Endothelial cell of umbilical vein (primary cell): ENCODE measurements around the gene GABPA.
"Not testable (repeated sequence)": the region's sequence is repeated elsewhere in the genome, so short reads cannot be mapped to it uniquely, and the experiment has no call there.

ENCODE experiments used
- CTCF ChIP-seq, 2 donors: IDR thresholded peaks; 1 replicate in 1 of 2; 2 replicates in 1 of 2; pipeline ENCODE4 v1.5.1; 2011; ENCODE audit warnings: low read length in 2 of 2, mild to moderate bottlenecking in 2 of 2, moderate library complexity in 2 of 2, control low read depth in 1 of 2, inconsistent platforms in 1 of 2, low read depth in 1 of 2; ENCODE audit not compliant: insufficient read depth in 1 of 2; ENCODE audit errors: extremely low read depth in 1 of 2
- EZH2 ChIP-seq: IDR thresholded peaks from 2 replicates; pipeline ENCODE4 v1.6.1; 2012; ENCODE audit warnings: borderline replicate concordance, low read depth, mild to moderate bottlenecking, moderate library complexity, low read length, inconsistent platforms; ENCODE audit not compliant: severe bottlenecking
- FOS ChIP-seq: IDR thresholded peaks from 2 replicates; pipeline ENCODE4 v1.6.1; 2011; ENCODE audit warnings: mild to moderate bottlenecking, low read length, moderate library complexity, borderline replicate concordance; ENCODE audit not compliant: insufficient read depth
- GATA2 ChIP-seq: IDR thresholded peaks from 2 replicates; pipeline ENCODE4 v1.7.0; 2011; ENCODE audit warnings: low read depth, mild to moderate bottlenecking, moderate library complexity, mixed read lengths, low read length; ENCODE audit not compliant: insufficient read length, insufficient read depth
- JUN ChIP-seq: IDR thresholded peaks from 2 replicates; pipeline ENCODE4 v1.6.1; 2011; ENCODE audit warnings: borderline replicate concordance, low read depth; ENCODE audit not compliant: insufficient read length, insufficient read depth
- POLR2A ChIP-seq: IDR thresholded peaks from 2 replicates; pipeline ENCODE4 v1.6.1; 2012; ENCODE audit warnings: low read depth, mild to moderate bottlenecking, control low read depth, low read length
- POLR2AphosphoS5 ChIP-seq: IDR thresholded peaks from 2 replicates; pipeline ENCODE4 v1.6.1; 2012; ENCODE audit warnings: low read depth, mild to moderate bottlenecking, control low read depth, low read length, moderate library complexity; ENCODE audit not compliant: insufficient read depth
- TF ChIP-seq, protein P1 (sequence below): IDR thresholded peaks from 2 replicates; pipeline ENCODE4 v1.6.1; 2011; ENCODE audit not compliant: insufficient read depth, insufficient read length

DNA sequence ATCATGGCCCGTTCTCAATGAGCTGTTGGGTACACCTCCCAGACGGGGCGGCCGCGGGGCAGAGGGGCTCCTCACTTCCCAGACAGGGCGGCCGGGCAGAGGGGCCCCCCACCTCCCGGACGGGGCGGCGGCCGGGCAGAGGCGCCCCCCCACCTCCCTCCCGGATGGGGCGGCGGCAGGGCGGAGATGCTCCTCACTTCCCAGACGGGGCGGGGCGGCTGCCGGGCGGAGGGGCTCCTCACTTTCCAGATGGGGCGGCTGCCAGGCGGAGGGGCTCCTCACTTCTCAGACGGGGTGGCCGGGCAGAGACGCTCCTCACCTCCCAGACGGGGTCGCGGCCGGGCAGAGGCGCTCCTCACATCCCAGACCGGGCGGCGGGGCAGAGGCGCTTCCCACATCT lies 39.3 kb upstream of the GABPA start:
- TF ChIP-seq POLR2A; CTCF (IDR thresholded peaks at IDR 0.05; ENCODE audit: extremely low read depth in 1 of 2, insufficient read depth in 1 of 2, low read depth in 1 of 2, low read length in 2 of 2); FOS; EZH2; JUN; POLR2AphosphoS5; GATA2: not testable (repeated sequence)
- TF ChIP-seq, protein P1, sequence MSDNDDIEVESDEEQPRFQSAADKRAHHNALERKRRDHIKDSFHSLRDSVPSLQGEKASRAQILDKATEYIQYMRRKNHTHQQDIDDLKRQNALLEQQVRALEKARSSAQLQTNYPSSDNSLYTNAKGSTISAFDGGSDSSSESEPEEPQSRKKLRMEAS, result not testable (repeated sequence)
